T-helper 2 cell (primary cell): ENCODE data around the gene DENND4C.
"Not testable (repeated sequence)": the region's sequence is repeated elsewhere in the genome, so short reads cannot be mapped to it uniquely, and the experiment has no call there.

Experiments
- DNase-seq, 5 experiments: peaks; one replicate each; pipeline versions ENCODE4 v3.0.0 to v3.0.0-alpha.2; 2012 to 2022
- total RNA-seq, 2 donors: gene quantifications; one replicate each; lab custom pipeline; 2026; lab: John Stamatoyannopoulos, UW

DENND4C gene
- total RNA-seq: 85.4 to 121 reads per million in 2 donors

- DNase-seq: peak; percentile 61 to 92 (median 77)
These were observed at the start of gene DENND4C for GRCh38 chr9:19230355-19231125. Gene DENND4C, plus strand, starts transcription at chr9:19230693. Its CDS starts 45,482 bp downstream, at chr9:19276175.

GRCh38 chr9:19180991-19181390 is 49.5 kb upstream of the DENND4C start:
- DNase-seq: peak in 1 of 5 experiments; percentile 31

GRCh38 chr9:19181561-19181960 is 48.9 kb upstream of the DENND4C start:
- no peak for DNase-seq

DNA sequence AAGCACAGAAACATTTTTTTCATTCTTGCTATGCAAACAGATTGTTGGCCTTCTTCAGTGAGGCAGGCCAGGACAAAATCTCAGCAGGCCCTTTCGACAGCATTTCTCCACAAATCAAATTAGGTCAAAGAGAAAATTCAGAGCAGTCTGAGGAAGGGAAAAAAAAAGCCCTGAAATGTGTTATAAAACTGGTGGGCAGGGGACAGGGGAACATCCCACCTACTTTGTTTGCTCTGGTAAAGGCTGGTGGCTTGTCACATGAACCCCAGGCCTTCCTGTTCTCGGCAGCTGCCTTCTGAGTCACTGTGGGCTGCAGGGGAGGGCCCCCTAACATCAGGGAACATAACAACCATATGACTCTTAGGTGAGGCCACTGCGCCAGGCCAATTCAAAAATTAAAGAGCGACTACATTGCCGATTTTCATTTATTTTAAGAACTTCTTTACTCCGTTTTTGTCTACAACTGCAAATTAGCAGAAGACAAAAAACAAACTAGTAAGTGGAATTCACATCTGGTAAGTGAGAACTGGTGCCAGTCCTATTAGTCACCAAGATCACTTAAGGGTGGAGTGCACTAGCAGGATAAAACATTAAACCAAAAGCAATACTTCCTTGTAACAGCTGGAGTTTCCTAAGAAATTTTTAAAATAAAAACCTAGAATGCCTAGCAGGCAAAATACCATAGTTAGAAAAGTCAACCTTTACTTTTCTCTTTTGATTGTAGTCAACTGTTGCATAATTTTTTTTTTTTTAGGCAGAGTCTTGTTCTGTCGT is 46.2 kb upstream of the DENND4C start:
- peak in 4 of 5 experiments; percentile 8 to 91 (median 74) for DNase-seq

DNA sequence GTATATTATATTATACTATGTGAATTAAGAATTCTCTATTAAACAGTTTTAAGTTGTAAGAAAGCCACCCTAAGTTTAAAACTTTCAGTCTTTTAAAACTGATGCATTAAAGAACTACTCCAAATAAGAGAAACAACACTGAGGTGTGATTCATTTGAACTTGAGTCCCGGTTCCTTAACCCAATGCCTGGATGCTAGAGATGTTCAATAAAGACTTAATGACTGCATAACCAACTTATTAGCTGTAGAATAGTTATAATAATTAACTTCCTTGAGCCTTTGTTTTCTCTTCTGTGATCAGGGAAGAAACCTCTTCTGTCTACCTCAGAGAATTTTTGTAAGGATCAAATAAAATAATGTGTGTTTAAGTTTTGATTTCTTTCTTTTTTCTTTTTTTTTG is 45.3 kb upstream of the DENND4C start:
- DNase-seq: no peak

- no peak for DNase-seq
These were observed 44.3 kb upstream of the DENND4C start for GRCh38 chr9:19186232-19186631.

DNA sequence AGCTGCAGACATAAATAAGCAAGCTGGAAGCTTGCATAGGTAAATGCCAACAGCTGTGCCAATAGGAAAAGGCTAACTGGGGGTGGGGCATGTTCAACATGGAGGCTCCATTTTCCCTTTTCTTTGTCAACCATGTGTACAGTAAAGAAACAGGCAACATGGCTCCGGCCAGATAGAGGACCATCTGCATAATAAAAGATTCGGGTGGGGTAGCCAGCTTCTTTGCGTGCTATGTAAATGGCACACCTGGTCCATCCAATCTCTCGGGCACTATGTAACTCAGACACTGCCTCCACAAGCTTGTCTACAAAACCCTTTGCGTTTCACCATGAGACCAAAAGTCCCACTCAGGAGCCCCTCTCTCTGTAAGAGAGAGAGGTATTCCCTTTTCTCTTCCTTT is 41.7 kb upstream of the DENND4C start:
- DNase-seq: no peak

GRCh38 chr9:19192202-19193028 is 38.1 kb upstream of the DENND4C start:
- DNase-seq: no peak

- no peak for DNase-seq
These were observed 37.5 kb upstream of the DENND4C start for GRCh38 chr9:19193029-19193324.

DNA sequence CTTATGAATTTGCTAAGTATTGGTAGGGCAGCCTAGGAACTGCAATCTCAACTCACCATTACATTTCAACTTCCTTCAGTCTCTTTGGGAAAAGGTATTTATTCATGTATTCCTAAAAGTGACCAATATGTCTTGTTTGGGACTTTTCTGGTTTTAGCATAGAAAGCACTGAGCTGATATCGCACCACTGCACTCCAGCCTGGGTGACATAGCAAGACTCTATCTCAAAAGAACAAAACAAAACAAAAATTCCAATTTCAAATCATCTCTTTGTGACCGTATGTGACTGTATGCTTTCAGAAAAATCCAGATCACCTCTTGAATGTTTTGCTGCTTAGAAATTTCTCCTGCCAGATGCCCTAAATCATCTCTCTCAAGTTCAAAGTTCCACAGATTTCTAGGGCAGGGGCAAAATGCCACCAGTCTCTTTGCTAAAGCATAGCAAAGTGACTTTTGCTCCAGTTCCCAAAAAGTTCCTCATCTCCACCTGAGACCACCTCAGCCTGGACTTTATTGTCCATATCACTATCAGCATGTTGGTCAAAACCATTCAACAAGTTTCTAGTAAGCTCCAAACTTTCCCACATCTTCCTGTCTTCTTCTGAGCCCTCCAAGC is 37.0 kb upstream of the DENND4C start:
- not testable (repeated sequence) for DNase-seq

- DNase-seq: no peak
These were observed 32.1 kb upstream of the DENND4C start for GRCh38 chr9:19198406-19198805.

- DNase-seq: peak in 1 of 5 experiments; percentile 54
These were observed 31.5 kb upstream of the DENND4C start for GRCh38 chr9:19199012-19199411.

DNA sequence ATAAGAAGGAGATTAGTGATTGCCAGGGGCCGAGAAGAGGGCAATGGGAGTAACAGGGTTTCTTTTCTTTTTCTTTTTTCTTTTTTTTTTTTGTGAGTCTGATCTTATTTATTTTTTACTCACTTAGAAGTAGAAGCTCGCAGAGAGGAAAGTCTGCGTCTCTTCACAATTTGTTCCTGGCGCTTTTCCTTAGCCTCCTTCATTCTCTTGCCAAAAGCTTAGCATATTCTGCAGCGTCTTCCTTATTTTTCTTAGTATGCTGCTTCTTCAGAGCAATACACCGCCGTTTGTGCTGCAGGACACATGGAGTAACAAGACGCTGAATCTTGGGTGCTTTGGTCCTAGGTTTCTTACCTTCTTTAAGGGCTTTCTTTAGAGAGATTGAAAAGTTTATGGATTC is 30.3 kb upstream of the DENND4C start:
- DNase-seq: no peak

- DNase-seq: no peak
These were observed 28.3 kb upstream of the DENND4C start for GRCh38 chr9:19201899-19202891.

DNA sequence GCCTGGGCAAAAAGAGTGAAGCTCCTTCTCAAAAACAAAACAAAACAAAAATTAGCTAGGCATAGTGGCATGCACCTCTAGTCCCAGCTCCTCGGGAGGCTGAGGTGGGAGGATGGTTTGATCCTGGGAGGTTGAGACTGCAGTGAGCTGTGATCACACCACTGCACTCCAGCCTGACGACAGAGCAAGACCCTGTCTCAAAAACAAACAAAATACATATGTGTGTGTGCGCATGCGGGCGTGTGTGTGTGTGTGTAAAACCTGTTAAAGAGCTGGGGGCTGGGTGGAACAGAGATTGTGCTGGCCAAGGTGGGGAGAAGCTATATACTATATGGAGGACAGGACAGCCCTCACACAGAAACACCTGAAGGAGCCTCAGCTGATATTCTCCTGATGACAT is 27.4 kb upstream of the DENND4C start:
- DNase-seq: no peak

GRCh38 chr9:19208653-19209052 is 21.8 kb upstream of the DENND4C start:
- no peak for DNase-seq

DNA sequence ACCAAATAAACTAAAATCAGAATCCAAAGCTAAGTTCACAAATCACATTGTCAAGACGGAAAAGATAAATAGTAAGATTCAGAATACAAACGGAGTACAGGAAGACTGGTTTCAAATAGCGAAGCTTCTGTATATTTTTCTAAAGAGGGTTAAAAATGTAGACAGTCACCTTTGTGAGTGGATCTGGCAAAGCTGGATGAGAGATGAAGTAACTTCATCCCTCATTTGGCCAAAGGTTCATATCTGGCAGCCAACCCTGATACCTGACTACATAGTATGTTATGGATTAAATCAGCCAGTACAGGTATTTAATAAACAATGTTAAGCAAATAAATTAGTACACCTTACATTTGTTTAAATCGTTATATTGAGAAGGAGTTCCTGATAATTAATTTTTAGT is 21.3 kb upstream of the DENND4C start:
- DNase-seq: no peak

GRCh38 chr9:19213823-19214222 is 16.7 kb upstream of the DENND4C start:
- DNase-seq: no peak

- no peak for DNase-seq
These were observed 14.0 kb upstream of the DENND4C start for GRCh38 chr9:19216466-19216865.

- DNase-seq: no peak
These were observed 9.2 kb upstream of the DENND4C start for GRCh38 chr9:19221326-19221725.

- DNase-seq: no peak
These were observed 6.8 kb upstream of the DENND4C start for GRCh38 chr9:19223724-19224123.

GRCh38 chr9:19224563-19224962 is 5.9 kb upstream of the DENND4C start:
- DNase-seq: no peak
